DOHH2 (cell line): Measurements from ENCODE around the gene DPYSL5.

Experiments
- H3F3A ChIP-seq: fragments of 200-600 bp; sonication (generic), shearing (Covaris generic); 2 replicates; pipeline ENCODE4 v1.6.0; 2016; ENCODE audit warnings: antibody characterized with exemption, mild to moderate bottlenecking; ENCODE audit not compliant: control insufficient read depth, insufficient read depth
- H3K27ac ChIP-seq: fragments of 200-600 bp; sonication (generic); 2 replicates; pipeline ENCODE4 v1.5.1; 2014; ENCODE audit warnings: low read depth, mild to moderate bottlenecking, low read length, moderate library complexity
- H3K27me3 ChIP-seq: fragments of 200-600 bp; sonication (generic); 2 replicates; pipeline ENCODE4 v1.6.1; 2014; ENCODE audit warnings: mild to moderate bottlenecking, low read length, mixed read lengths; ENCODE audit not compliant: control insufficient read depth
- H3K36me3 ChIP-seq: fragments of 200-600 bp; sonication (generic); 2 replicates; pipeline ENCODE4 v1.6.1; 2014; ENCODE audit warnings: mild to moderate bottlenecking, low read length, moderate library complexity, mixed read lengths; ENCODE audit not compliant: control insufficient read depth
- H3K4me1 ChIP-seq: fragments of 200-600 bp; sonication (generic); 2 replicates; pipeline ENCODE4 v1.6.1; 2014; ENCODE audit warnings: mild to moderate bottlenecking, low read length, mixed read lengths; ENCODE audit not compliant: control insufficient read depth
- H3K4me2 ChIP-seq: fragments of 200-600 bp; sonication (generic); 2 replicates; pipeline ENCODE4 v1.6.0; 2014; ENCODE audit warnings: mild to moderate bottlenecking, low read length, moderate library complexity
- H3K4me3 ChIP-seq: fragments of 200-600 bp; sonication (generic); 2 replicates; pipeline ENCODE4 v1.5.1; 2014; ENCODE audit warnings: mild to moderate bottlenecking, low read length, mixed read lengths
- H3K79me2 ChIP-seq: fragments of 200-600 bp; sonication (generic); 2 replicates; pipeline ENCODE4 v1.6.1; 2014; ENCODE audit warnings: mild to moderate bottlenecking, low read length, mixed read lengths; ENCODE audit not compliant: control insufficient read depth
- H3K9me2 ChIP-seq: fragments of 200-600 bp; sonication (generic); replicated peaks from 2 replicates; pipeline ENCODE4 v1.6.1; 2014; ENCODE audit warnings: mild to moderate bottlenecking, low read length, mixed read lengths; ENCODE audit not compliant: control insufficient read depth
- H3K9me3 ChIP-seq: fragments of 200-600 bp; sonication (generic); 2 replicates; pipeline ENCODE4 v1.6.1; 2014; ENCODE audit warnings: antibody characterized with exemption, low read length, mixed read lengths; ENCODE audit not compliant: control insufficient read depth, insufficient read depth
- H4K20me1 ChIP-seq: fragments of 200-600 bp; sonication (generic); 2 replicates; pipeline ENCODE4 v1.6.0; 2014; ENCODE audit warnings: low read depth, mild to moderate bottlenecking, antibody characterized with exemption, low read length, moderate library complexity; ENCODE audit not compliant: control insufficient read depth, insufficient read depth
- EZH2phosphoT487 ChIP-seq: fragments of 200-600 bp; sonication (generic); IDR thresholded peaks from 2 replicates; pipeline ENCODE4 v1.6.1; 2017; ENCODE audit warnings: borderline replicate concordance, mild to moderate bottlenecking, antibody characterized with exemption, low read length, moderate library complexity, mixed read lengths
- TF ChIP-seq, protein P1 (sequence below): fragments of 200-600 bp; sonication (generic); IDR thresholded peaks from one replicate; pipeline ENCODE4 v1.5.1; 2014; ENCODE audit warnings: antibody characterized with exemption, mild to moderate bottlenecking, low read depth, low read length; ENCODE audit not compliant: poor library complexity, severe bottlenecking

The DPYSL5 gene

DNA sequence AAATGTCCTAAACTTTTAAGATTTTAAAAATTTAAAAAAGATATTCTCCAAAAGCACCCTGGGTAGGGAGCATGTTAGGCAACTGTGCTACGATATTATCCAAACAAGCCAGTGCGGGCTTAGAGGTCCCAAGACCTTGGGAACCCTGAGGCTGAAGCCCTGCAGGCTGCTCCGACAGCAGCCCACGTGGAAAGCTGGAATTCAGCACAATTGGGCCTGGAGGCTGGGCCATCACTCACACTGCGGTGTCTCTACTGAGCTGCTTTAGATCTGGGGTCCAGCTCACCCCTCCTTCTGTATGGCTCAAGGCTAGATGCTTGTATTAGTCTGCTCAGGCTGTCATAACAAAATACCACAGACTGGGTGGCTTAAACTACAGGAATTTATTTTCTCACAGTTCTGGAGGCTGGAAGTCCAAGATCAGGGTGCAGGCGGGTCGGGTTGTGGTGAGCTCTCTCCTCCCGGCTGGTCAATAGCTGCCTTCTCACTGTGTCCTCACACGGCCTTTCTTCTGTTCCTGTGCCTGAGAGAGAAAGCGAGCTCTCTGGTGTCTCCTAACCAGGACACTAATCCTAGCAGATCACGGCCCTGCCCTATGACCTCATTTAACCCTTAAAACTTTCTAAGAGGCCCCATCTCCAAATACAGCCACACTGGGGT, 42.5 kb downstream of the DPYSL5 start:
- Histone ChIP-seq H3K9me2 (no peaks in the 10 kb centered on the region), H3K9me3 (peaks cover 5% of the 10 kb centered on the region; the same call in 1 of the 2 replicates), H3K4me1 (peaks cover 8% of the 10 kb centered on the region), H4K20me1 (no peaks in the 10 kb centered on the region), H3K79me2 (no peaks in the 10 kb centered on the region), H3F3A (no peaks in the 10 kb centered on the region), H3K27me3 (peaks cover 24% of the 10 kb centered on the region), H3K27ac (no peak overlapping the region), H3K36me3 (no peaks in the 10 kb centered on the region), H3K4me3 (no peak overlapping the region), H3K4me2 (no peak overlapping the region)
- no peak for TF ChIP-seq EZH2phosphoT487
- TF ChIP-seq, protein P1, sequence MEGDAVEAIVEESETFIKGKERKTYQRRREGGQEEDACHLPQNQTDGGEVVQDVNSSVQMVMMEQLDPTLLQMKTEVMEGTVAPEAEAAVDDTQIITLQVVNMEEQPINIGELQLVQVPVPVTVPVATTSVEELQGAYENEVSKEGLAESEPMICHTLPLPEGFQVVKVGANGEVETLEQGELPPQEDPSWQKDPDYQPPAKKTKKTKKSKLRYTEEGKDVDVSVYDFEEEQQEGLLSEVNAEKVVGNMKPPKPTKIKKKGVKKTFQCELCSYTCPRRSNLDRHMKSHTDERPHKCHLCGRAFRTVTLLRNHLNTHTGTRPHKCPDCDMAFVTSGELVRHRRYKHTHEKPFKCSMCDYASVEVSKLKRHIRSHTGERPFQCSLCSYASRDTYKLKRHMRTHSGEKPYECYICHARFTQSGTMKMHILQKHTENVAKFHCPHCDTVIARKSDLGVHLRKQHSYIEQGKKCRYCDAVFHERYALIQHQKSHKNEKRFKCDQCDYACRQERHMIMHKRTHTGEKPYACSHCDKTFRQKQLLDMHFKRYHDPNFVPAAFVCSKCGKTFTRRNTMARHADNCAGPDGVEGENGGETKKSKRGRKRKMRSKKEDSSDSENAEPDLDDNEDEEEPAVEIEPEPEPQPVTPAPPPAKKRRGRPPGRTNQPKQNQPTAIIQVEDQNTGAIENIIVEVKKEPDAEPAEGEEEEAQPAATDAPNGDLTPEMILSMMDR, result no peak

DNA sequence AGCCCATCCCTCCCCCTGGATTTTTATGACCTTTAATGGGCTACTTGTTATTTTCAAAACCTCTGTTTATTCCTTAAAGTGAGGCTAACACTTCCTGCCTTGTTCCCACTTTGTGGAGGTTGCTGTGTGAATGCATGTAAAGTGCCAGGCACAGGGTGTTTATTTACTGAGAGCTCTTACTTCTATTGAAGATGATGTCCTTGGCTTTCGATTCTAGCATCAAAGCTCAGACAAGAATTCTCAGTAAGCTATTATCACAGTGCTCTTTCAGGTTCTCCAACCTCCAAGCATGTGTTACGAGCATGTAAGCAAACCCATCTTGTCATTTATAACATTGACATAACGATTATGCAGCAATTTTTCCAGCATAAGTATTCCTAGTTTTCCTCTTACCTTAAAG, 44.2 kb downstream of the DPYSL5 start:
- no peak overlapping the region for H3K4me3 ChIP-seq
- TF ChIP-seq, protein P1, result no peak
- TF ChIP-seq EZH2phosphoT487, result no peak
- H3K9me3 ChIP-seq, result peaks cover 5% of the 10 kb centered on the region; the same call in 1 of the 2 replicates
- H3K27ac ChIP-seq, result no peak overlapping the region
- peaks cover 15% of the 10 kb centered on the region for H3K27me3 ChIP-seq
- no peak overlapping the region for H3K4me2 ChIP-seq
- no peaks in the 10 kb centered on the region for H3F3A ChIP-seq
- H3K4me1 ChIP-seq, result peaks cover 2% of the 10 kb centered on the region
- H3K79me2 ChIP-seq, result no peaks in the 10 kb centered on the region
- H3K9me2 ChIP-seq, result no peaks in the 10 kb centered on the region
- H4K20me1 ChIP-seq, result no peaks in the 10 kb centered on the region
- H3K36me3 ChIP-seq, result no peaks in the 10 kb centered on the region

DNA sequence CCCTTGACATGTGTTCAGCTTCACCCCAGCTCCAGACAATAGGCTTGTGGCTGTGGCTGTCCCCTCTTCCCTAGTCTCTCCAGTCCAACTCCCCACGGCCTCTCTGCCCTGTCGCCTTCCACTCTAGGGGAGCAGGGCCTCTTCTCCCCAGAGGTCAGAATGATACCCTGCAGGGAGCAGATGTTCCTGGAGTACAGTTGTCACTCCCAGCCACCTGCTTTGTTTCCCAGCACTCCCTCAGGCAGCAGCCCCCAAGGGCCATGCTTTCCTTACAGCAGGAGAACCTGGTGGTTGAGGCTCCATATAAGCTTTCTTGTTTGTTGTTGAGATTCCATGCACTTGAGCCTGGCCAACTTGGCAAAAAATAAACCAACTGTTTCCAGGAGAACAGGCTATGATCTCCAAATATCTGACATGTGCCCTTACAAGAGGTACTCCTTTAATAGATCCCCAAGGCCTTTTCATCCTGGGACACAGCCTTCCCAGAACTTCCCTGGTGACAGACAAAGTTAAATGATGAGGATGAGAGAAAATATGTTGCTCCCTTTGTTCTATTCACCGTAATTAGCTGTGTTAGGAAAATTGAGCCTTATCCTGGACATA, 45.1 kb downstream of the DPYSL5 start:
- Histone ChIP-seq H3K4me2 (no peak overlapping the region), H3K27ac (no peak overlapping the region), H3K79me2 (no peaks in the 10 kb centered on the region), H3K4me1 (no peaks in the 10 kb centered on the region), H3K4me3 (no peak overlapping the region), H3K27me3 (peaks cover 14% of the 10 kb centered on the region), H4K20me1 (no peaks in the 10 kb centered on the region), H3K36me3 (no peaks in the 10 kb centered on the region), H3K9me3 (peaks cover 5% of the 10 kb centered on the region; the same call in 1 of the 2 replicates), H3K9me2 (no peaks in the 10 kb centered on the region), H3F3A (no peaks in the 10 kb centered on the region)
- TF ChIP-seq, protein P1, result no peak
- TF ChIP-seq EZH2phosphoT487, result no peak
